Stimulated activated CD4-positive, alpha-beta T cell treated with anti-CD3 and anti-CD28 coated beads, Interleukin-12 subunit alpha, Interleukin-12 subunit beta, amount 100 ng/mL, for 48 hours (primary cell): ENCODE measurements around the gene CAMK2B.

Experiments used
- DNase-seq, 3 donors: peaks; one replicate each; pipeline ENCODE4 v3.0.0-alpha.2; 2020; ENCODE audit warnings: low read depth in 2 of 3, low spot score in 1 of 3

Gene CAMK2B

GRCh38 chr7:44258423-44258760 lies 67.0 kb downstream of the CAMK2B start:
- DNase-seq: no peak

GRCh38 chr7:44257618-44258422 lies 67.6 kb downstream of the CAMK2B start:
- peak; percentile 66 to 68 (median 66) for DNase-seq

GRCh38 chr7:44257213-44257612 lies 68.2 kb downstream of the CAMK2B start:
- DNase-seq: no peak

DNA sequence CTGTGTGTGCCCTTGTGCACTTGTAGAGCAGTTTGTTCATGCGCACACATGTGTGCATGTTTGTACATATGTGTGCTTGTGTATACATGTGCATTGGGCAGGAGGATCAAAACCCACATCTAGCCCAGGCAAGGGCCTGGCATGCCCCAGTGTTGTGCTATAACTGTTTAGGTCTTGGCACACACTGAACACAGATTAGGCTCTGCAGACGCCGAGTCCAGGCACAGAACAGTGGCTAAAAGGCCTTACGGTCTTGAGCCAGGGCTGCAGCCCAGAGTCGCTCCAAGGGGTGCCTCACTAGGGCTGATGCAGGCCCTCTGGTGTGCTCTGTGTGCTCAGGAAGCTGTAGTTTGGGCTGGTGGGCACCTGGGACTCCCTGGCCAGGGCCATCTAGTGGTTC lies 68.9 kb downstream of the CAMK2B start:
- DNase-seq: no peak

DNA sequence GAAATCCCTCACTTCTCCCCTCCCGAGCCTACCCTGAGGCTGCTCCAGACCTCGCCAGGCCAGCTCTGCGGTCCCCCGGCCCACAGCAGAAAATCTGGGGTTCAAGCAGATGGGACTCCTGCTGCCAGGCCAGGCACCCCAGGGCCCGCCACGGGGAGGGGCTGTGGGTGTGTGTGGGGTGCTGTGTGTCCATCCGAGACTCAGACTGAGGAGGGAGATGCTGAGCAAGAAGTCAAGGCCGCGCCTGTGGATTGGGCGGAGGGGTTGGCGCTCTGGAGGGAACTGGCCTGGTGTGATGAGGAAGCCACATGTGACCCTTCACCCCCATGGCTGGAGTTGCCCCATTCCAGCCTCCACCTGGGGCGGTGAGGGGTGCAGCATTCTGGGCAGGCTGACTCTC lies 73.5 kb downstream of the CAMK2B start:
- no peak for DNase-seq

DNA sequence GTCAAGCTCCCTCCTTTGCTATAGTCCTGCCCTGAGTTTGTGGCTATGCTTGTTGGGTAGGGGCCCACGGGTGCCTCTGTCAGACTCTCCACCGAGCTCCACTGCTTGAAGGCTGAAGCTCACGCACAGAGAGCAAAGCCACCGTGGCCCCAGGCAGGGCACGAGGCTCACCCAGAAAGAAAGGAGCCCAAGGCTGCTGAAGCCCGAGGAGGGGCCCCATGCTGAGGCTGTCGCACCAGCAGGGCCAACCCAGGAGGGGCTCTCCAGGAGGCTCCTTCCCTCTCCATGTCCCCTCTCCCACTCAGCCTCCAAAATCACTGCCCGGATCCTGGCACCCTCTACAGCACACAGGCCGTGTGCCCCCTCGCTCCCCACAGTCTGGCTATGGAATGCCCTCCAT lies 74.1 kb downstream of the CAMK2B start:
- DNase-seq: no peak

GRCh38 chr7:44249639-44250234 lies 75.7 kb downstream of the CAMK2B start:
- no peak for DNase-seq

GRCh38 chr7:44247868-44248651 lies 77.3 kb downstream of the CAMK2B start:
- no peak for DNase-seq

- no peak for DNase-seq
Observed at GRCh38 chr7:44246396-44247113, 78.8 kb downstream of the CAMK2B start.

DNA sequence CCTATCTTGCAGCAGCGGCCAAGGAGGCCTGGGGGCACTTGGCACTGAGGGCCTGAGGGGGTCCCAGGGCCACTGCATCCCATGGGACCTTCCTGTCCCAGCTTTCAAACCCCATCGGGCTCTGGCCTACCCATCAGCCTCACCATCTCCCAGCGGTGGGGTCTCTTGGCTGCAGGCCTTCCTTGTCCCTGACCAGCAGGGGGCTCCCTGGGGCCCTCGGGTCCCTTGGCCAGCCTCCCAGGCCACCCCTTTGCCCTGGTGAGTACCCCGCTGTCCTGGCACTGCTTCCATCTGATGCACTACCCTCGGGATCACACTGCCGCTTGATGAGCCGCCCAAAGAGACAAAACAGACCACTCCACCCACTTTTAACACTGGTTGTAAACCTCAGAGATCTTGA lies 81.1 kb downstream of the CAMK2B start:
- peak in 1 of 3 donors; percentile 18 for DNase-seq

DNA sequence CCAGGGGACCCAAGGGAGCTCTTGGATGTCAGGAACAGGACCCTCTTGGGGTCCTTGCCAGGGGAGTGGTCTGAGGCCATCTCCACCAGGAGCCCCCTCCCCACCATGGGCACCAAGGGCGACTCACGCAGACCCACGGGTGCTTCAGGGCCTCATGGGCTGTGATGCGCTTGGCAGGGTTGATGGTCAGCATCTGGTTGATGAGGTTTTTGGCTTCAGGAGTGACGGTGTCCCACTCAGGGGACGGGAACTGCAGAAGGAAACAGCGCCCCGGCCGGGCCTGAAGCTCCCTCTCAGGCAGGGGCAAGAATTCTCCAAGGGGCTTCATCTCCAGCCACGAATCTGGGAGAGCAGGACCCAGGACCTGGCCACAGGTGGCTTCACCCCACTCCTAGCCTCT lies 83.3 kb downstream of the CAMK2B start:
- no peak for DNase-seq

DNA sequence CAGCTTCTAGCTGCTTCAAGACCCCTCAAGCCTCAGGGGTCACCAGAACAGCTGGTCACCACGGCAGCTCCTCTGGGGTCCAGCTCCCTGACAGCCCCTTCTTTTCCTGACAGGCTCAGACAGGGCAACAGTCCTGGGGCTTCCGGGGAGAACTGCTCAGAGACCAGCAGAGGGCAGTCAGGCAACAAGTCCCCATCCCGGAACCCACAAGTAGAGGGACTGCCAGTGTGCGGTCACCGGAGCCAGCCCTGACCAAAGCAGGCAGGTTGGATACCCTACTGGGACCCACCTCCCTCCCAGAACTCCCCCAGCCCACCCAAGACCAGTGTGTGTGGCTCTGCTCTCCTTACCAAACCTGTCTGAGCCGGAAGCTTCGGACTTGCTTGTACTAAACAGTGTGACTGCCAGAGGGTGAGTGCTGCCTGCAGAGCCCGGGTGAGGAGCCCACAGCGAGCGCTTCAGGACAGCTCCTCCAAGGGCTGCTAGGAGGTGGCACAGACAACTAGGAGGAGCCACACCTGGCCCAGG lies 84.3 kb downstream of the CAMK2B start:
- peak; percentile 31 to 56 (median 38) for DNase-seq

- DNase-seq: no peak
Observed at GRCh38 chr7:44240376-44240775, 85.0 kb downstream of the CAMK2B start.

DNA sequence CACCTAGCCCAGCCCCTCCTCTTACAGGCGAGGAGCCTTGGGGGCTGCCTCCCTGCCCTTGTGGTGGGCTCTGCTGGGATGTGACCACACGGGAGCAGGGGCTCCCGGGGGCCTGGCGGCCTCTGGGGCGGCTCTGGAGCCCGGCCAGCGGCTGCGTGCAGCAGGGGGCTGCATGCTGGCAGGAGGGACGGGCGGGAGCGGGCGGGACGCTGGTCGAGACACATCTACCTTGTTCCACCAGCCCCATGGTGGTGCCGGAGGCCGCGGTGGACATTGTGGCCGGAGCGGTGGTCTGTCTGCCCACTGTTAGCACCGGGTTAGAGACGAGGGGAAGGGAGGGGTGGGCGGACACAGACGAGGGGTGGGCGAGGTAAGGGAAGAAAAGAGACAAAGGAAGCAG lies 86.0 kb downstream of the CAMK2B start:
- no peak for DNase-seq

DNA sequence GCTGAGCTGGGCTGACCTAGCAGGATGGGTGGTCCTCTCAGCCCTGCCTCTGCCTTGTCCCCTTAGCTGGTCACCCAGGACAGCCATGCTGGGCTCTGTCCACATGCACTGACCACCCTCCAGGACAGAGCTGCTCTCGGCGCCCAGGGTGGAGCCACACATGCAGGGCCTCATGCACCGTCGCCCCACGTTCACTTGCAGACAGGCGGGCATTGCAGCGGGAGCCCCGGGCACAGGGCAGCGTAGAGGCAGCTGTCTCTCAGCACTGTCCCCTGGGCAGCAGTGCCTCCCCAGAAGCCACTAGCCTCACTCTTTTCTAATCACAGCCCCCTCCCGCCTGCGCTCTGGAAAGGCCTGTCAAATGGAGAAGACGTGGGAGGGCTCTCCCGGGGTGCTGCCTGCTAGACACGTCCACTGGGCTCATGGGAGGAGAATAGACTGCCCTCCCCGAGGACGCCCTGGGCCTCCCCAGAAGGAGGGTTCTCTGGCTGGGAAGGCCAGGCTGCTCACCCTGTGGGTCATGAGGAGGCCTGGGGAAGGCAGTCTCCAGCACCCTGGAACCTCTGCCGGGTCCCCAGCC lies 87.2 kb downstream of the CAMK2B start:
- no peak for DNase-seq

GRCh38 chr7:44237696-44238095 lies 87.7 kb downstream of the CAMK2B start:
- no peak for DNase-seq

GRCh38 chr7:44236333-44236728 lies 89.1 kb downstream of the CAMK2B start:
- no peak for DNase-seq

- DNase-seq: no peak
Observed at GRCh38 chr7:44235582-44236332, 89.6 kb downstream of the CAMK2B start.

- no peak for DNase-seq
Observed at GRCh38 chr7:44235066-44235465, 90.3 kb downstream of the CAMK2B start.
